GM19467 (cell line): Measurements from ENCODE around the gene RNF144A.

Source experiments
- ATAC-seq: cut with Tn5 transposase; IDR thresholded peaks from one replicate; pipeline ENCODE4 v1.9.1; 2021; ENCODE audit warnings: mild to moderate bottlenecking, moderate library complexity; ENCODE audit not compliant: unreplicated experiment

The RNF144A gene

DNA sequence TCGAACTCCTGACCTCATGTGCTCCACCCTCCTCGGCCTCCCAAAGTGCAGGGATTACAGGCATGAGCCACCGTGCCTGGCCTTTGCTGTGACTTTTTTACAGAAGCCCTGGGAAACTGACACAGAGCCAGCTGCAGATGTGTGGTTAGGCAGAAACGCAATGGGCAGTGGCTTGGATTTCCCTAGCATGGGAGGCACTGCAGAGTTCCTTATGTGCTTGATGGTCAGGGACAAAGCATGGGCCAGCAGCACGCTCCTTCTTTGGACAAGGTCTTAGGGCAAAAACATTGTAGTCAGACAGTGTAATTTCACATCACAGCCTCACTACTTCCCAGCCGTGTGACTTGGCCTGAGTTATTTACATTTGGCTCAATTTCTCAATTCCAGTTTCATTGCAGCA, 153.9 kb downstream of the RNF144A start:
- no peak for ATAC-seq

DNA sequence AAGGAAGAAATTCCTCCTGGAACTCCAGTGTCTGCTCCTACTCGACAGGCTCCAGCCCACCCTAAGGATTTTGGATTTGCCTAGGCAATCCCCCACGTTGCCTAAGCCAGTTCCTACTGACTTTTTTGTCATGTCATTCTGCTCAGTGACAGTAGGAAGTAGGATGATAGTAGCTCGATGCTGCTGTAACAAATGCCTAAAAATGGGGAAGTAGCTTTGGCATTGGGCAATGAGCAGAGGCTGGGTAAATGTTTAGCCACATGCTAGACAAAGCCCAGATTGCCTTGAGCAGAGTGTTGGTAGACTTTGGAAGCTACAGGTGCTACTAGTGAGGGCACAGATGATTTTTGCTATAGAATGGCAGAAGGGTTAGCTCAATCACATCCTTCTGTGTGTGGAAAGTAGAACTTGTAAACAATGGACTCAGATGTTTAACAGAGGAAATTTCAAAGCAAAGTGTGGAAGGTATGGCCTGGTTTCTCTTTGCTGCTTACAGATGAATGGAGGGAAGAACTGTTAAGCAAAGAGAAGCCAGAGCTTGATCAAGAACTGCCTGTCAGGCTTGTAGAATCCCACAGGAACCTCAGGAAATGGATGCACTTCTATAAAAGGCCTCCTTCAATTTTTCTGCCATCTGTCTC, 154.8 kb downstream of the RNF144A start:
- no peak for ATAC-seq

DNA sequence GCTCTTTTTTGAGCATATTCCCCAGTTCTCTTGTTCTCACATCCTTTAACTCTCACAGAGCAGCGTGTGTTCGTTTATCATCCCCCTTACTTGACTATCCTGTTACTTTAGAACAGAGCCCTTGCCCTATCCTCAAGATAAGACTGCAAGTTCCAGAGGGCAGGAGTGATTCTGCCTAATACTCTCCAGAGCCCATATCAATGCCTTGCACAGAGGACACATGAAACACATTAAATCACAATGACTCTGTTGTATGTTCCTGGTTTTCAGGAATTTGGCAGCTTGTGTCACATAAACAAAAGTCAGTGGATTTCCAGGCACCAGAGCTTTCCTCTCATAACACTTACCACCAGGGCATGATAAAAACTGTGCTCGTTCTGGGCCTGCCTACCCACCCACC, 156.7 kb downstream of the RNF144A start:
- no peak for ATAC-seq

DNA sequence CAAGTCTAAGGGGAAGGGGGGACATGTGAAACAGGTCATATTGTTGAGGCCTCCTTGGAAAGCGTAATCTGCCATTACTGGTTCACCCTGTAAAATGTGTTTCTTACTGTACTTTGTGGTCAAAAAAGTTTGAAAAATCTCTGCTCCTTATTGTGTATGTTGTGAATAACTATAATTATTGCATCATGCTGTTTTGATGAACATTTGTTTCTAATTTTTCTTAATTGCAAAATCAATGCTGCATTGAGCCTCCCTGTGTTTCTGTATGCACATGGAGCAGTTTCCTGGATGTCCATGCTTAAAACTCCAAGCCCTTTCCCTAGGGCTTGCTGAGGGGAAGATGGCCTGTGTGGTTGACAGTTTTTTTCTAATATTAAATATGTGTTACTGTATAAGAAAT, 158.6 kb downstream of the RNF144A start:
- ATAC-seq: no peak

DNA sequence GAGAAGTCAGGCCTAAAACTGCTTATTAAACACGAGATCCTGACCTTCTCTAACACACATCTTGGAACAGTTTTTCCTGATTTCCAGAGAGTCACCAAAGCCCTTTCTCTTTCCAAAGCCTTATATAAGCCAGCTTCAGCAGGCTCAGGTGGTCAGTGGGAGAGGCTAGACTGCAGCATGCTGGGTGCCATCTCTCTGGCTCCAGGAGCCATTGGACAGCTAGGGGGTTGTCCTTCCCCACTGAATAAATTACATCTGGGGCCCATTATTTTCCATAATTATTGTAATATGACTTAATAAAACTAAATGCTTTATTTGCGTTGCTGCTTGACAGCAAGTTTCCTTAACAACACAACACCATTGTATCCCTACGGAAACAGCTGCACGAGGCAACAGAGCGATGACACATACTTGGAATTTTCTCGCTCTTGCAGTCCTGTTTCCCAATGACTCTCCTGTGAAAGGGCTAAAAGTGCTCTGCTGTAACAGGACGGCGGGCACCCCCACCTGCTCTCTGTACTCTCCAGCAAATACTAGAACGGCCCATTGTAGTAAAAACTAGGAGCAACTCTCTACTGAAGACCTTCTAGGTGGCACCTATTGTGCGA, 160.6 kb downstream of the RNF144A start:
- no peak for ATAC-seq

DNA sequence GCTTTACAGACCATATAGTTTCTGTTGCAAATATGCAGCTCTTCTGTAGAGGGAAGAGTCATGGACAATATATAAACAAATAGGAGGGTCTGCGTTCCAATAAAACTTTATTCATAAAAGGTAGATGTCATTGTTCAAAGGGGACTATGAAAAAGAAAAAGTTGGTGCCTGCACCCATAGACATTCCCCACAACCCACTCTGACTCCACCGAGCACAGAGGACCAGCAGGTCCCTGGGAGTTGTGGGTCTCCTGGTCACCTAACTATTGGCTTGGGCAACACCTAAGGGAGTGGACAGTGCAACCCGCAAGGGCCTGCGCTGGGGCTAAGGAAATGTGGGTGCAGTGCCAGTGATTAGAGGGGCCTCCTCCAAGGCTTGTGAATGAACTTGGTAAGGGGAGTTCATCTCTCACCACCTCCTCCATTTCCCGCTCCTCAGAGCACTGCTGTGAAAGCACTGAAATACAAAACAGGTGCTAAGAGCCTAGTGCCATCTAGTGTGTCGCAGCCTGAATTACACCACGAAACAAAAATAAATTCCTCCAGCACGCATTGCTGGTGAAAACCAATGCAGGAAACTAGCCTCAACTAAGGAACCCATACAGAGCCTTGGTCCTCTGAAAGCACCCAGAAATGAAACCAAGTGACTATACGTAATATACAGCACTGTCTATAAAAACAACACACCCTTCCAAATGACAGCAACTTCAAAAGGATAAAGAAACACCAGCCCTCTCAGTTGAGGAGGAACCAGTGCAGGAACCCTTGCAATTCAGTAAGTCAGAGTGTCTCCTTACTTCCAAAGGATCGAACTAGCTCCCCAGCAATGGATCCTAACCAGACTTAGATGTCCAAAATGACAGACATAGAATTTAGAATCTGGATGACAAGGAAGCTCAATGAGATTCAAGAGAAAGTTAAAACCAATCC, 166.6 kb downstream of the RNF144A start:
- ATAC-seq: no peak

DNA sequence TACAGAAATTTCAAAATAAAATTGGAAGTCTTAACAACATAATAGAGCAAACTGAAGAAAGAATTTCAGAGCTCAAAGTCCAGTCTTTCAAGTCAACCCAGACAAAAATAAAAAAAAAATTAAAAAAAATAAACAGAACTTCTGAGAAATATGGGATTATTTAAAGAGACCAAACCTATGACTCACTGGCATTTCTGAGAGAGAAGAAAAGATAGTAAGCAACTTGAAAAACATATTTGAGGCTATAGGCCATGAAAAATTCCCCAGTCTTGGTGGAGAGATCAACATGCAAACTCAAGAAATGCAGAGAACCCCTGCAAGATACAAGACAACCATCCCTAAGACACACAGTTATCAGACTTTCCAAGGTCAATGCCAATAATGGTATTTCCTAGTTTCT, 167.4 kb downstream of the RNF144A start:
- no peak for ATAC-seq

DNA sequence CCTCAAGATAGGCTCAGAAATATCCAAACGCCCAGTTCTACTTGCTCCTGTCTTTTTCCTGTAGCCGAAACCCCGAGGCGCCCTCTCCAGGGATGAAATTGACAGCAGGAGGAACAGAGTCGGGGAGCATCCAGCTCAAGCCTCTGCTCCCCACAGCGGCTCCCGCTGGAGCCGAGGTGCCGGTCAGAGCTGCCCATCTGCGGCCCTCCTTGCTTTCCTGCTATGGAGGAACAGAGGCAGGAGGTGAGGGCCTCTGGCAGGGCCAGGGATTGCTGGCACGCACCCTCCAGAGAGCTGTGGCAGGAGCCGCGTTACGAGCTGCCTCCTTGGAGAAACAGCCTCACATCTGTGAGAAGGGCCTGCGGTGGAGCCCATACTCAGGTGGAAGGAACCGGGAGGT, 172.1 kb downstream of the RNF144A start:
- no peak for ATAC-seq

DNA sequence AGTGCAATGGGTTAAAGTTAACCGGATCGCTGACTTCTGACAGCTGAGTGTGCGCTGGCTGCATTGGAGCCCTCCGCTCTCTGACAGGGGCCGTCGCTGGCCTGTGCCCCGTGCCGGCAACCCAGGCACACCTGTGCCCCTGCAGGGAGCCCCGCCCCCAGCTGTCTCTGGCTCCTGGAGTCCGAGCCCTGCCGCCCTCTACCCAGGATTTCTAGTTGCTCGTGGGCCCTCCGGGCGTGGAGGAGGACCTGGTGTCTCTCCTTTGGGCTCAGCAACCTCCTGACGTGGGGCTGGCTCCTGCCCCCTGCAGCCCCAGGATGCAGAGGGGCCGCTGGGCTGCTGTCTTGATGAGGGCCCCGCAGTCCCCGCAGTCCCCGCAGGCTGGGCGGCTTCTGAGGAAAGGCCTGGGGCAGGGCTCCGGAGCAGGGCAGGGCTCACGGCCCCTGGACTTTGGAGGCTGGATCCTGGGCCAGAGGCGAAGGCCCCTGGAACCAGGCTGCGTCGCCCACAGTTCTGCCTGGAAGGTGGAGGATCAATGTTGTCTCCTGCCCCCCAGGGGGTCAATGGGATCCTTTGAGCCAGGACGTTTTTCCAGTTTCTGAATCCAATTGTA, 172.8 kb downstream of the RNF144A start:
- ATAC-seq: no peak

DNA sequence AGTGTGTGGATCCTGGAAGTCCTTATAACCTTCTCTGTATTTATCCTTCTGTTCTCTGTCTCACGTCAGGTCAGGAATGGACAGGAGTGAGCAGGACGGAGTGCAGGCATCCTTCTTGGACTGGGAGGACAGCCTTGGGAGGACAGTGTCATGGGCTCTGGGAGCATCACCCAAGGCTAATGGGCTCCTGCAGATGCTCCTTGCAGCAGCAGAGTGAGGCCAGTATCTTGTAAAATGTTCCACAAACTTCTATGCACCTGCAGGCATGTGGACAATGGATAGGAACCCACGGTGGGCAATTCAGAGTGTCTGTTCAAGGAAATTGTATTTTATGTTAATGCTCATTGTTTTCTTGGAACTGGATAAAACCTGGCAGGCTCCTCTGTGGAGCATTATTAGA, 176.2 kb downstream of the RNF144A start:
- ATAC-seq: no peak
